HUDEP-2 (cell line): ENCODE data around the gene NISCH.

Experiments
- DNase-seq, 76 experiments: peaks; one replicate each; lab custom pipeline; 2025; ENCODE audit not compliant: unreplicated experiment in 76 of 76; lab: John Stamatoyannopoulos, UW

Gene NISCH

DNA sequence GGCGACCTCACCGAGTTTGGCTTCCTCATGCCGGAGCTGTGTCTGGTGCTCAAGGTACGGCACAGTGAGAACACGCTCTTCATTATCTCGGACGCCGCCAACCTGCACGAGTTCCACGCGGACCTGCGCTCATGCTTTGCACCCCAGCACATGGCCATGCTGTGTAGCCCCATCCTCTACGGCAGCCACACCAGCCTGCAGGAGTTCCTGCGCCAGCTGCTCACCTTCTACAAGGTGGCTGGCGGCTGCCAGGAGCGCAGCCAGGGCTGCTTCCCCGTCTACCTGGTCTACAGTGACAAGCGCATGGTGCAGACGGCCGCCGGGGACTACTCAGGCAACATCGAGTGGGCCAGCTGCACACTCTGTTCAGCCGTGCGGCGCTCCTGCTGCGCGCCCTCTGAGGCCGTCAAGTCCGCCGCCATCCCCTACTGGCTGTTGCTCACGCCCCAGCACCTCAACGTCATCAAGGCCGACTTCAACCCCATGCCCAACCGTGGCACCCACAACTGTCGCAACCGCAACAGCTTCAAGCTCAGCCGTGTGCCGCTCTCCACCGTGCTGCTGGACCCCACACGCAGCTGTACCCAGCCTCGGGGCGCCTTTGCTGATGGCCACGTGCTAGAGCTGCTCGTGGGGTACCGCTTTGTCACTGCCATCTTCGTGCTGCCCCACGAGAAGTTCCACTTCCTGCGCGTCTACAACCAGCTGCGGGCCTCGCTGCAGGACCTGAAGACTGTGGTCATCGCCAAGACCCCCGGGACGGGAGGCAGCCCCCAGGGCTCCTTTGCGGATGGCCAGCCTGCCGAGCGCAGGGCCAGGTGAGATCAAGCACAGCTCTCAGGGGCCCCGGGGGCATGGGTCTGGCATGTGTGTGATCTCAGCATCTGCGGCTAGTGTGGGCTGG is 32.6 kb downstream of the NISCH start:
- DNase-seq, result no peak

DNA sequence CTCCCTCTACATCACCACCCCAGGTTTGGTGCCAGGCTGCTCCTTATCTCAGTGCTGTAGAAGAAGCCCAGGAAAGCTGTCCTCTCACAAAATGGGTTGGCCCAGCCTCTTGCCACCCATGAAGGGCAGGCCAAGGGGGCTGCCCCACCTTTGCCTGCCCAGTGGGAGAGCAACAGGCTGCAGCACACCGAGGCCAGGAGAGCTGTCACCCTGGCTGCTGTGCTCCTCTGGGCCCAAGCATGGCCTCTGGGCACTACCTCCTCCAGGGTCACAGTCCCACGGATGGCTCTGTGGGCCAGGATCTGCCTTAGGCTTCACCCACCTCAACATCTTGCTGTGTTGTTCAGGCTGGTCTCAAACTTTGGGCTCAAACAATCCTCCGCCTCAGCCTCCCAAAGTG is 33.3 kb downstream of the NISCH start:
- DNase-seq, result no peak

DNA sequence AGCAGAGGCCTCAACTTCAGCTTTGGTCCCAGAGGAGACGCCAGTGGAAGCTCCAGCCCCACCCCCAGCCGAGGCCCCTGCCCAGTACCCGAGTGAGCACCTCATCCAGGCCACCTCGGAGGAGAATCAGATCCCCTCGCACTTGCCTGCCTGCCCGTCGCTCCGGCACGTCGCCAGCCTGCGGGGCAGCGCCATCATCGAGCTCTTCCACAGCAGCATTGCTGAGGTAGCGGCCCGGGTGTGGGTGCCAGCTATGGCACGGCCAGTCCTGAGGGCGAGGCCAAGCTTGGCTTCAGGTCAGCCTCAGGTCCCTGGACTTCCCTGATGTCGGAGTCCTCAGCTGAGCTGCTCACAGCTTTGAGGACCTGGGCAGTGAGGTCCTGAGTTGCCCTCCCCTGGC is 34.0 kb downstream of the NISCH start:
- no peak for DNase-seq

DNA sequence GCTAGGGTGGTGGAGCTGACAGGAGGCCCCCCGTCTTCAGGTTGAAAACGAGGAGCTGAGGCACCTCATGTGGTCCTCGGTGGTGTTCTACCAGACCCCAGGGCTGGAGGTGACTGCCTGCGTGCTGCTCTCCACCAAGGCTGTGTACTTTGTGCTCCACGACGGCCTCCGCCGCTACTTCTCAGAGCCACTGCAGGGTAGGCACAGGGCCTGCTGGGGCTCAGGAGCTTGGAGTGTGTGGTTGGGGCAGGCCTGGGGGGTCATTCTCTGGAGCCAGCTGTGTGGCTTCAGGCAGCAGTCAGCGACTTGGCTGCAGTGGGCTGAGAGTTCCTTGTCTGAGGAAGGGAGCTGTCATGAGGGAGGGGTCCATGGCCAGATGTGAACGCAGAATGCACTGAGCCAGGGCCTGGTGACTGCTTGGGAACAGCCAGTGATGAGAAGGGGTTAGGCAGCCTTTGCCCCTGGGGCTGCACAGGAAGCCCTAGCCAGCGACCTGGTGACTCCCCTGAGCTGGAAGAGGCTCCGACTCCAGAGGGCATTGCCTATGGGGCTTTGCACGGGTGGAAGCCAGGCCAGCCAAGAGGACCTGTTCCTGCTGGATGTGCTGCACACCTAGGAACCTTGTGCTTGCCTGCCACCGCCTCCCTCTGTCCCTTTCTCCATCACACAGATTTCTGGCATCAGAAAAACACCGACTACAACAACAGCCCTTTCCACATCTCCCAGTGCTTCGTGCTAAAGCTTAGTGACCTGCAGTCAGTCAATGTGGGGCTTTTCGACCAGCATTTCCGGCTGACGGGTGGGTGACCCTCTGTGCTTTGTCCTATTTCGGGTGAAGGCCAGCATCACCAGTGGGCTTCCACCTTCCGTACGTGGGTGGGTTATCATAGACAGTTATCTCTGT is 34.9 kb downstream of the NISCH start:
- DNase-seq, result no peak

DNA sequence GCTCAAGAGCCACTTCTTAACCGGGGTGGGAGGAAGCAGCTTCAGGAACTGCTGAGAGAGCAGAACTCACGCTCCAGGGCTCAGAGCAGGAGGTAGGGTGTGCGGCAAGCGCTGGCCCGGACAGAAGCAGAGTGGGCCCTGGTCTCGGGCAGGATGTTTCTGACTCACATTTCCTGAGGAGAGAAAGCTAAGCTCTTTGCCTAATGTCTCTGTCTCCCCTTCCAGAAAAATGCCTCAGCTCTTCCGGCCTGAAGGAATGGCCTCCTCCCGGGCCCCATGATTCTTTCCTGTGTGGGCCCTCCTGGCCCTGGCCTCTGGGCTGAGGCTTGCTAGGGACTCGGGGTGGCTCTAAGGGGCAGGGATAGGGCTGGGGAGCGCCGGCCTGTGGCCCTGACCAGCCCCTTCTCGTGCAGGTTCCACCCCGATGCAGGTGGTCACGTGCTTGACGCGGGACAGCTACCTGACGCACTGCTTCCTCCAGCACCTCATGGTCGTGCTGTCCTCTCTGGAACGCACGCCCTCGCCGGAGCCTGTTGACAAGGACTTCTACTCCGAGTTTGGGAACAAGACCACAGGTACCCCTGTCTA is 35.6 kb downstream of the NISCH start:
- no peak for DNase-seq

DNA sequence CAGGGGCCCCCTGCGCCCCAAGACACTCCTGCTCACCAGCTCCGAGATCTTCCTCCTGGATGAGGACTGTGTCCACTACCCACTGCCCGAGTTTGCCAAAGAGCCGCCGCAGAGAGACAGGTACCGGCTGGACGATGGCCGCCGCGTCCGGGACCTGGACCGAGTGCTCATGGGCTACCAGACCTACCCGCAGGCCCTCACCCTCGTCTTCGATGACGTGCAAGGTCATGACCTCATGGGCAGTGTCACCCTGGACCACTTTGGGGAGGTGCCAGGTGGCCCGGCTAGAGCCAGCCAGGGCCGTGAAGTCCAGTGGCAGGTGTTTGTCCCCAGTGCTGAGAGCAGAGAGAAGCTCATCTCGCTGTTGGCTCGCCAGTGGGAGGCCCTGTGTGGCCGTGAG is 36.7 kb downstream of the NISCH start:
- no peak for DNase-seq

DNA sequence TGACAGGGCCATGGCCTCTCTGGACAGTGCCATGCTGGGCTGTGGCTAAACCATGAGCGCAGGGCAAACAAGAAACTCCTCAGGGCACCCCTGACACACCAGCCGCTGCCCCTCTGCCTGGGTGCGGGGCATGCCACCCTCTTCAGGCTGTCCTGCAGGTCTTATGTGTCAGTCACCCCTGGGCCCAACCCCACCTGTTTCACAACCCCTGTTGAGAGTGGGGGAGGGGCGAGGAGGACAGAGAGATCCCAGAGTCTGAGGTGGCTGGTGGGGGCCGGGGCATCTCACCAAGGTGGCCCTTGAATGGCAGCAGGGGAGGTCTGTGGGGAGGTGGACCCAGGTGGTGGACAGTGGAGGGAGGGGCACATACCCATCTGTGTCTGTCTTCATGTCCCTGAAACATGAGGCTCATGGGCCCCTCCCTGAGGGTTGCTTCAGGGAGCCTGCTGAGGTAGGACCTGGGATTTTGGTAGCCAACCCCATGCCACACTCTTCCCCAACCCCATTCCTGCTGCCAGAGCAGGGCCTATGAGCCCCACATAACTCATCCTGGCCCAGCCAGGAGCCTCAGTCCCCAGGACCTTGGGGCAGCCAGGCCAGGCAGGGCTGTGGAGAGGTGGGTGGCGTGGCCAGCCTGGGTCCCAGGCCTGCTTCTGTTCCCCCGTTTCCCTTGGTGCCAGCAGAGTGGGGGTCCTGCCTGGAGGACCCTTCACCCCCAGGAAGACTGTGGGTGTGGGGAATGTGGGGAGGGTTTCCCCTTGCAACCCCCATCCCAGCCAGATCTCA is 38.0 kb downstream of the NISCH start:
- DNase-seq, result no peak

DNA sequence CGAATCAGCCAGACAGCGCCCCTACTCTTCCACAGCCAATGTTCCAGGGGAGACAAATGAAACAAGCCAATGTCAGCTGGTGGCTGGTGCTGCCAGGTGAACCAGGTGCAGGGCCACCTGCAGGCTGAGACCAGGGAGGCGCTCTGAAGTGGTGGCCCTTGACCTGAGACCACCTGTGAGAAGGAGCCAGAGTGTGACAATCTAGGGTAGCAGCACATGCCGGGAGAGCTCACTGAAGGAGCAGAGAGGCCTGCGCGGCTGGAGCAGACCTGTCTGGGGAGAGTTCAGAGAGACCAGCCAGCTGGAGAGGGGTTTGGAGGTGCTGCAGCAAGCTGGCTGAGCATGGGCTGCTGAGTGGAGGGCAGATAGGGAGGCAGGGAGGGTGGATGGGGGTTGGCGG is 39.0 kb downstream of the NISCH start:
- DNase-seq, result no peak

DNA sequence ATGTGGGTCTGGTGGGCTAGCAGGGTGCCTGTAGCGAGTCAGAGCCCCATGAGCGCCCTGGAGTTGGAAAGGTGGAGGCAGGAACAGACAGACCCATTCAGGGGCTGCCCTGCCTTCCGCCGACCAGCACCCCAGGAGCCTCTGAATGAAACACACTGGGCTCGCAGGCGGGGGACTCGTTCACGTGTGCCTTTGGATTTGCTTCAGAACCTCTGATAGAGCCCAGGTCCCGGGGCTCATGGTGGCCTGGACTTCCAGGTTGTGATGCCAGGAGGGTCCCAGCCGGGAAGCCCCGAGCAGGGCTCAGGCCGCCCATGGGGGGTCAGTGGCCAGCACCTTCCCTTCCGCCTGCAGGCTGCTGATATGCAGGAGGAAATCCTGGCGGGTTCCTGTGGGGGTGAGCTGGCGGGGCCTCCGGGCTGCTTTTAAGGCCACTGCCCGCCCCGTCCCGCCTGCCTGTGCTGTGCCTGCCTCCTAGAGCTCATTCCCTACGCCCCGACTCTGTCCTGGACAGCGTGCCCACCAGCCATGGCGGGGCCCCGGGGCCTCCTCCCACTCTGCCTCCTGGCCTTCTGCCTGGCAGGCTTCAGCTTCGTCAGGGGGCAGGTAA is 39.6 kb downstream of the NISCH start, which contains the start of gene STAB1:
Gene STAB1 (plus strand): TSS at position 453 of the 610 bp plus-strand sequence. CDS start 76 bp downstream, at position 529.
- no peak for DNase-seq

DNA sequence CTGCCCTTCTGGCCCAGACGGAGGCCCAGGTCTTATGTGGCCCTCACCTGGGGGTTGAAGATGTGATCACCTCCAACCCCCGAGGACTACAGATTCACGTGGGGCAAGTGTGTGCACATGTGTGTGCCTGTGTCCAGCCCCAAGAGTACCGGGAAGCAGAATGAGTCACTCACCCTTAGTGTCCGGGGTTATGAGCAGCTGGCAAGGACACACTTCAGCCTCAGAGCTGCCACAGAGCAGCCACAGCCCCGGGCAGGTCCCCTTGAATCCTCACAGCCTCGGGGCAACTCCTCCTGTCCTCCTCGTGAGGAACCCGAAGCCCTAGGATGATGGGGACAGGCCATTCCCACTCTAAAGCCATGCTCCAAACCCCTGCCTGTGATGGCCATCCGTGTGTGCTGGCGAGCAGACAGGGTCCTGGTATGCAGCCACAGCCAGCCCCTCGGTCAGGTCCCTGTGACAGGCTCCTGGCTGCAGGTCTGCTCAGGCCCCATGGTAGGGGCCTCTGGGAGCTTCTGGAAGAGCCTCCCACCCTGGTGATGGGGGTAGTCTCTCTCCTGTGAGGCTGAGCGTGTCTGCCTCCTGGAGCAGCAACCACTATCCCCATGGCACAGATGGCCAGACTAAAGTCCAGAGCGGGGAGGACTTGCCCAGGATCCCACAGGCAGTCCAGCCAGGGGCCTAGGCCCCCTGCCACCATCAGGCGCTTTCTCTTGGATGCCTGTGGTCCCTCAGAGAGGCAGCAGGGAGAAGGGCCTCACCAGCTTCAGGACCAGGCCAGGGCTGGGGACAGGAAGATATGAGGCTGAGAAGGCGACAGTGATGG is 40.6 kb downstream of the NISCH start:
- no peak for DNase-seq

DNA sequence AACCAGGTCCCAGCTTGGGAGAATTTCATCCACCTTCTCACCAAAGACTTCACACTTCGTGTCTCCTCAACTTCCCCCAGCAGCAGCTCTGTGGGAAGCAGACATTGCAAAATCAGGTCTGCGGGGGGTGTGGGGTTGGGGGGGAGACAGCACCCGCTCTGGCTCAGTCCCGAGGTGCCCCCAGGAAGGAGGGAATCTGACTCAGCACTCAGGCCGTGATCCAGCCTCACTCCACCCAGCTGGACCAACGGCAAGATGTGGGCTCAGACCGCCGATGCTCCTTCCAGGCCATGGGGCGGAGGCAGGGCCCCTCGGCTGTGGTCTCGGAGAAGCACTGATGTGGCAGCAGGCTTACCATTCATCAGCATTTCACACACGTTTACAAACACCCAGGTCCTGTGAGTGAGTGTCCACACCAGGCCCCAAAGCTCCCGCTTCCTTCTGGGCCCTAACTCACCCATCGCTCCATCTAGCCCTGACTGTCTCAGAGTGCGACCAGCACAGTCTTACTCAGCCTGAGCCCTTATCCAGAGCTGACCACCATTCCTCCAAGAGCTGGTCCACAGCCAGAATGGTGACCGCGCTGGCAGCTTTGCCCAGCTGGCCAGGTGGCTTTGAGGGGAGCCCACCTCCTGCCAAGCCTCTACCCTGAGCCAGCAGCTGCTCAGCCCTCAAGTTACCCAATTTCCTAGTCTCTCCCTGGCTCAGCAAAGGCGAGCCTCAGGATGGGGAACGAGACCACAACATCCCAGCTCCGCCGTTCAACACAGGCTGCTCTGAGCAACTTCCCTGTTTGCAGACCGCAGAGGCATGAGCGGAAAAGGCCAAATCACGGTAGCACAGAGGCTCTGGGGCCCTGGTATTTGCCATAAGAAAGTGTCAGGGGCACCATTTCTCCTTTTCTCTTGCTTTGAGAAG is 43.0 kb downstream of the NISCH start:
- no peak for DNase-seq

DNA sequence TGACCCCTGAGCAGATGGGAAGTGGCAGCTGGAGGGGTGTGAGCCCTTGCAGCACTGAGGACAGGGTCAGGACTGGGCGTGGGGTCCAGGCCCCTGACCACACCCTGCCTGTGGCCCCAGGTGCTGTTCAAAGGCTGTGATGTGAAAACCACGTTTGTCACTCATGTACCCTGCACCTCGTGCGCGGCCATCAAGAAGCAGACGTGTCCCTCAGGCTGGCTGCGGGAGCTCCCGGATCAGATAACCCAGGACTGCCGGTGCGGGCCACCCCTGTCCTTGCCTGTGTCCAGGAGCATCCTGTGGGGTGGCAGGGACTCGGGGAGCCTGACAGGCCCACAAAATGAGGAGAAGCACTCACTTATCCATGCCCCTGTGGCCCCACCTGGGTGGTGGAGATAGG is 45.6 kb downstream of the NISCH start:
- no peak for DNase-seq

DNA sequence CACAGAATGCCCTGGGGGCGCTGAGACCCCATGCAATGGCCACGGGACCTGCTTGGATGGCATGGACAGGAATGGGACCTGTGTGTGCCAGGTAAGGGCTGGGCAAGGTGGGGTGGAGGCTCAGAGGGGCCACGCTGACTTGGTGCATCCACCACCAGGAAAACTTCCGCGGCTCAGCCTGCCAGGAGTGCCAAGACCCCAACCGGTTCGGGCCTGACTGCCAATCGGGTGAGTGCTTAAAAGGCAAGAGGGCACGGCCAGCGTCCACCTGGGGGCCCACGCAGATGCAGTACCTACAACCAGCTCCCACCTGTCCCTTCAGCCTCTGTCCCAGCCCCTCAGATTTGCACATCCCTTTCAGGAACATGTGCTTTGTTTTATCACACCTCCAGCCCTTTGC is 46.6 kb downstream of the NISCH start:
- DNase-seq, result no peak

DNA sequence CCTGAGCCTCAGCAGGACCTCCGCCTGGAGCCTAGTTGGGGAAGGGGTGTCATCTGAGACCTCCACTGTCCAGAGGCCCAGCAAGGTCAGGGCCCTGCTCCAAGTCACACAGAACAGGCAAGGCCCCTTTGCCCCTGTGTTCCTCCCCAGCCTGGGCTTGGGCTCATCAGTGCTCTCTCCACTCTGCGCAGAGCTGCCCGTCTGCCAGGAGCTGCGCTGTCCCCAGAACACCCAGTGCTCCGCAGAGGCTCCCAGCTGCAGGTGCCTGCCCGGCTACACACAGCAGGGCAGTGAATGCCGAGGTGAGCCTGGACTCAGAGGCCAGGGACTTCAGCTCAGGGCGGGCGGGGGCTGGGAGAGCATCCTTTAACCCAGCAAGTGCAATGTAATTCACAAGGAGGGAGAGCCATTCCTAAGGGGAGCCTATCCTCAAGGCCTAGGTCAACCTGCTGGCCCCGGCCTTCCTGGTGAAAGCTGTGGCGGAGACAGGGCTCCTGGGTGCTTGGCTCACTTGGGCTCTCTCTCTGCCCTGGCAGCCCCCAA is 47.5 kb downstream of the NISCH start:
- DNase-seq, result no peak

DNA sequence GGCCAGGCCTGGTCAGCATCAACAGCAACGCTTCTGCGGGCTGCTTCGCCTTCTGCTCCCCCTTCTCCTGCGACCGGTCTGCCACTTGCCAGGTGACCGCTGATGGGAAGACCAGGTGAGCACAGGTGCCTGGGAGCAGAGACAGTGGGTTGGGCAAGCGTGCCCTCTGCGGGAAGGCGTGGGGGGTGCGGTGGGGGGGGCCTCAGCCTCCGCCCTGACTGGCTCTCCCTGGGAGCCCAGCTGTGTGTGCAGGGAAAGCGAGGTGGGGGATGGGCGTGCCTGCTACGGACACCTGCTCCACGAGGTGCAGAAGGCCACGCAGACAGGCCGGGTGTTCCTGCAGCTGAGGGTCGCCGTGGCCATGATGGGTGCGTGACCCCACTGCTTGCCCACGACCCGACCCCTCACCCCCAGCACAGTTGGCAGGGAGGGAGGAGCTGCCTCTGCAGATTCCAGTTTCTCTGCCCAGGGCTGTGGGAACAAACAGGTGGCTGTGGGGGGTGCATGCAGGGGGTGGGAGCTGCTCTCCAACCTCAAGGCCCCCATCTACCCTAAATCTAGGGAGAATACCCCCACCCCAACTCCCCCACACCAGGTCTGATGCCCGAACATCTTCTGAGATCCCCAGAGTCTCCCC is 48.5 kb downstream of the NISCH start:
- DNase-seq, result no peak

DNA sequence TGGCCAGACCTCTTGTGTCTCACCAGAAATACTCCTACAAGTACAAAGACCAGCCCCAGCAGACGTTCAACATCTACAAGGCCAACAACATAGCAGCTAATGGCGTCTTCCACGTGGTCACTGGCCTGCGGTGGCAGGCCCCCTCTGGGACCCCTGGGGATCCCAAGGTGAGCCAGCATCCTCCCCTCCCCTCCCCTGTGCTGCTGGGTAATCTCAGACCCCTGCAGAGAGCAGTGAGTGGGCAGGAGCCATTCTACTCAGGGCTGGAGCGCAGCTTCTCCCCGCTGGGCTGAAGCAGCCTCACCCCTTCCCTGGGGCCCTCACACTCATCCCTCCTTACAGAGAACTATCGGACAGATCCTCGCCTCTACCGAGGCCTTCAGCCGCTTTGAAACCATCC is 49.6 kb downstream of the NISCH start:
- no peak for DNase-seq

DNA sequence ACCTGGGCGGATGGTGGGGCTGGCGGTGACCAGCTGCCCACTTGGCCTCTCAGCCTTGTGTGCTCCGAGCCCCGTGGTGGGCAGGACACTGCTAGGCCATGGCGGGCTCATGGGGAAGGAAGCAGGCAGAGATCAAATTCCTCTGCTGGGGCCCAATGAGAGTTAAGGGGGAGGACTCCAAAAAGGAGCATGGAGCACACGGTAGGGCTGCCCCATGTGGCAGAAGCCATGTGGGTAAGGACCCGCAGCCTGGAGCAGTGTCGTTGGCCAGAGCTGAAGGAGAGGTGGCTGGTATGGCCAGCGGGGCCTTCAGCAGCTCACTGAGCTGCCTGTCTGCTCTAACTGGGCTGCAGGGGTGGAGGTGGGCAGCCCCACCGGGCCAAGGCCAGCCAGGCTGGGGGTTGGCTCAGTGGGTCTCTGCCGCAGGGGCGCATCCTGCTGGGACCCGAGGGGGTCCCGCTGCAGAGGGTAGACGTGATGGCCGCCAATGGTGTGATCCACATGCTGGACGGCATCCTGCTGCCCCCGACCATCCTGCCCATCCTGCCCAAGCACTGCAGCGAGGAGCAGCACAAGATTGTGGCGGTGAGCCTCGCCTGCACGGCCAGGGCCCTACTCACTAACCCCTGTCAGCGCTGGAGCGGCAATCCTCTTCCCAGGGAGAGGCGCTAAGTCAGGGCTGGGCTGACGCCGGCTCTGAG is 51.0 kb downstream of the NISCH start:
- no peak for DNase-seq
